K562 (cell line): ENCODE results near the gene UVRAG. TPM values are rescaled to one million over a fixed set of nuclear protein-coding genes. Genes with fewer than 3 reads are reported as not detected.
A peak's percentile ranks its signal among the peaks of the same experiment; 100 is the strongest.

ENCODE experiments used
- ATAC-seq: fragments of 200-7000 bp; cut with Tn5 transposase; 3 replicates; pipeline ENCODE4 v1.9.1; 2020; ENCODE audit warnings: moderate library complexity
- BruUV-seq: library from RNA; stranded (reverse); fragments of 400-500 nt; replicated peaks from 2 replicates; lab custom pipeline; 2021; lab: Mats Ljungman, UMichigan
- CTCF ChIA-PET: fragments of 300-600 bp; formaldehyde crosslinking; extraction: SDS; loops from one replicate; lab custom pipeline; 2021; ENCODE audit warnings: low intra/inter-chr PET ratio; lab: Yijun Ruan, JAX
- POLR2A ChIA-PET: fragments of 300-600, 350-650 bp; sonication (Branson Sonifier 250); formaldehyde crosslinking; extraction: SDS; loops from one replicate; lab custom pipeline; 2021; ENCODE audit warnings: antibody characterized with exemption, inconsistent platforms; lab: Yijun Ruan, JAX
- DNase-seq, 4 experiments: peaks; one replicate each; pipeline versions ENCODE4 v3.0.0 to v3.0.0-alpha.2; 2011 to 2018; ENCODE audit warnings: low spot score in 3 of 4, mixed read lengths in 3 of 4; ENCODE audit errors: extremely low read depth in 1 of 4
- FAIRE-seq: peaks from 2 replicates; lab custom pipeline; 2011; peaks lifted over from hg19 to GRCh38; lab: Jason Lieb, UNC
- H2AFZ ChIP-seq: 2 replicates; pipeline ENCODE4 v1.6.0; 2011; ENCODE audit warnings: low read depth, low read length, control low read depth, inconsistent platforms
- H3K27ac ChIP-seq: fragments of 200-600 bp; 3 replicates; pipeline ENCODE4 v1.8.0; 2011; ENCODE audit warnings: low read depth, mild to moderate bottlenecking, control low read depth, inconsistent platforms, low read length, moderate library complexity, mixed read lengths; ENCODE audit errors: extremely low read depth
- H3K27me3 ChIP-seq, 2 experiments: fragments of 300-600 bp in 1 of 2; 2 replicates in 1 of 2; 3 replicates in 1 of 2; pipeline versions ENCODE4 v1.6.0 to v1.8.0; 2011; ENCODE audit warnings: inconsistent platforms in 2 of 2, low read length in 2 of 2, mild to moderate bottlenecking in 1 of 2, mixed read lengths in 1 of 2, moderate library complexity in 1 of 2; ENCODE audit not compliant: control insufficient read depth in 2 of 2, insufficient read depth in 2 of 2
- H3K36me3 ChIP-seq: fragments of 300-600 bp; 3 replicates; pipeline ENCODE4 v1.8.0; 2011; ENCODE audit warnings: mild to moderate bottlenecking, low read length, inconsistent platforms; ENCODE audit not compliant: control insufficient read depth, insufficient read depth
- H3K4me1 ChIP-seq, 2 experiments: fragments of 200-600 bp in 1 of 2; replicated peaks in 1 of 2; 2 replicates in 1 of 2; 3 replicates in 1 of 2; pipeline versions ENCODE4 v1.5.1 to v1.8.0; 2011; ENCODE audit warnings: inconsistent platforms in 2 of 2, low read length in 2 of 2, mild to moderate bottlenecking in 1 of 2, mixed read lengths in 1 of 2, moderate library complexity in 1 of 2; ENCODE audit not compliant: control insufficient read depth in 2 of 2, insufficient read depth in 2 of 2
- H3K4me2 ChIP-seq: 2 replicates; pipeline ENCODE4 v1.6.1; 2011; ENCODE audit warnings: low read length, control low read depth, inconsistent platforms, mixed read lengths; ENCODE audit not compliant: insufficient read depth
- H3K4me3 ChIP-seq: fragments of 200-600 bp; sonication (generic), shearing (Covaris generic); 2 replicates; pipeline ENCODE4 v1.5.1; 2016; ENCODE audit warnings: control low read depth, inconsistent platforms
- H3K79me2 ChIP-seq: fragments of 200-600 bp; 3 replicates; pipeline ENCODE4 v1.8.0; 2011; ENCODE audit warnings: low read length, inconsistent platforms; ENCODE audit not compliant: control insufficient read depth, insufficient read depth
- H3K9ac ChIP-seq, 2 experiments: 2 replicates each; pipeline versions ENCODE4 v1.6.0 to v1.6.1; 2011; ENCODE audit warnings: low read depth in 2 of 2, low read length in 2 of 2, control low read depth in 1 of 2, inconsistent platforms in 1 of 2, mild to moderate bottlenecking in 1 of 2, mixed read lengths in 1 of 2; ENCODE audit not compliant: insufficient read depth in 1 of 2
- H3K9me1 ChIP-seq: one replicate; pipeline ENCODE4 v1.6.0; 2011; ENCODE audit warnings: inconsistent platforms, mild to moderate bottlenecking, low read length, moderate library complexity; ENCODE audit not compliant: control insufficient read depth, insufficient read depth
- H3K9me3 ChIP-seq: replicated peaks from 2 replicates; pipeline ENCODE4 v1.5.1; 2011; ENCODE audit warnings: low read depth, low read length, inconsistent platforms; ENCODE audit not compliant: control insufficient read depth, insufficient read depth
- H4K20me1 ChIP-seq: replicated peaks from 2 replicates; pipeline ENCODE4 v1.6.1; 2011; ENCODE audit warnings: low read length, inconsistent platforms, mixed read lengths; ENCODE audit not compliant: control insufficient read depth, insufficient read depth
- FOXA3 ChIP-seq, 2 experiments: fragments of 450-650 bp in 1 of 2; sonication (generic) in 1 of 2; formaldehyde crosslinking; IDR thresholded peaks in 1 of 2; conservative IDR thresholded peaks in 1 of 2; 2 replicates each; pipeline versions ENCODE4 v1.4.0 to v1.8.0; 2020 to 2022; ENCODE audit warnings: mild to moderate bottlenecking in 2 of 2, missing genetic modification reagents in 1 of 2
- MED1 ChIP-seq: sonication (generic); formaldehyde crosslinking; IDR thresholded peaks from 2 replicates; pipeline ENCODE4 v1.8.1; 2023; ENCODE audit warnings: missing genetic modification reagents, borderline replicate concordance
- NCOA6 ChIP-seq: fragments of 450-650 bp; IDR thresholded peaks from 2 replicates; pipeline ENCODE4 v1.6.1; 2017; ENCODE audit warnings: mild to moderate bottlenecking
- NFATC3 ChIP-seq: fragments of 450-650 bp; IDR thresholded peaks from 2 replicates; pipeline ENCODE4 v1.6.1; 2017; ENCODE audit warnings: mild to moderate bottlenecking
- POLR3A ChIP-seq: IDR thresholded peaks from 2 replicates; pipeline ENCODE4 v1.6.1; 2011; ENCODE audit warnings: borderline replicate concordance, mild to moderate bottlenecking, moderate library complexity; ENCODE audit not compliant: insufficient read length, insufficient read depth; ENCODE audit errors: extremely low read depth
- PRPF4 ChIP-seq: fragments of 200-400 bp; formaldehyde crosslinking; IDR thresholded peaks from one replicate; pipeline ENCODE4 v1.6.1; 2017; ENCODE audit warnings: low read length, low read depth, mild to moderate bottlenecking; ENCODE audit not compliant: insufficient read depth, poor library complexity, severe bottlenecking
- SIX5 ChIP-seq, 2 experiments: IDR thresholded peaks; 2 replicates each; pipeline ENCODE4 v1.6.1; 2011; ENCODE audit warnings: low read length in 2 of 2, borderline replicate concordance in 1 of 2, low read depth in 1 of 2, mild to moderate bottlenecking in 1 of 2, moderate library complexity in 1 of 2; ENCODE audit not compliant: insufficient read depth in 1 of 2
- TBL1XR1 ChIP-seq, 2 experiments: IDR thresholded peaks; 2 replicates each; pipeline ENCODE4 v1.6.1; 2012; ENCODE audit warnings: improper control_type of control experiment in 2 of 2, low read length in 2 of 2, mild to moderate bottlenecking in 1 of 2
- ZNF316 ChIP-seq: fragments of 450-650 bp; IDR thresholded peaks from 2 replicates; pipeline ENCODE4 v1.6.1; 2016
- WGBS: fragments of 100-300 bp; shearing (Covaris generic); methylation state at CpG from one replicate; pipeline ENCODE4 v1.1.6; 2016; ENCODE audit warnings: low coverage, mixed read lengths; ENCODE audit not compliant: insufficient coverage; ENCODE audit errors: missing lambda C conversion rate; 5-methylcytosine and 5-hydroxymethylcytosine counted together
- in situ Hi-C: fragments of 300-500 bp; cut with MboI; formaldehyde crosslinking; loops from 4 replicates; pipeline ENCODE4 v1.15.0; 2018; ENCODE audit warnings: inconsistent platforms, mixed read lengths
- intact Hi-C: fragments of 100-400 bp; cut with micrococcal nuclease; formaldehyde crosslinking; loops from 2 replicates; pipeline ENCODE4 v1.14.2; 2022
- polyA plus RNA-seq, 8 experiments: library from polyadenylated mRNA; depleted of rRNA in 4 of 8; stranded (reverse) in 5 of 8; unstranded in 3 of 8; fragments of >200 nt; fragmentation: Nextera tagmentation in 2 of 8; fragmentation: Illumina TruSeq in 1 of 8; extraction: Ambion mirVana in 2 of 8; extraction: Trizol in 1 of 8; gene quantifications; 2 replicates each; pipeline versions ENCODE4 v1.2.1 to v1.2.3, GENCODE V29; 2011 to 2014; ENCODE audit warnings: inconsistent platforms in 1 of 8, missing spikeins in 1 of 8
- total RNA-seq, 7 experiments: library from RNA; depleted of rRNA in 6 of 7; stranded (reverse); fragments of >200 nt in 6 of 7; fragmentation: Illumina TruSeq in 2 of 7; extraction: Trizol in 2 of 7; gene quantifications; 2 replicates each; pipeline versions ENCODE4 v1.2.1 to v1.2.3, GENCODE V29; 2011 to 2021; ENCODE audit warnings: low replicate concordance in 1 of 7
- TF ChIP-seq, protein P1 (sequence below): fragments of 450-650 bp; IDR thresholded peaks from 2 replicates; pipeline ENCODE4 v1.6.1; 2016; ENCODE audit warnings: low read depth, mild to moderate bottlenecking, moderate library complexity
- TF ChIP-seq, protein P2 (sequence below): sonication (generic); formaldehyde crosslinking; IDR thresholded peaks from 2 replicates; pipeline ENCODE4 v1.9.0; 2022; ENCODE audit warnings: mild to moderate bottlenecking, missing genetic modification reagents
- TF ChIP-seq, protein P3 (sequence below): sonication (generic); formaldehyde crosslinking; IDR thresholded peaks from 2 replicates; pipeline ENCODE4 v1.8.0; 2023; ENCODE audit warnings: mild to moderate bottlenecking, missing genetic modification reagents
- TF ChIP-seq, protein P4 (sequence below), 2 experiments: IDR thresholded peaks in 1 of 2; conservative IDR thresholded peaks in 1 of 2; 2 replicates each; pipeline ENCODE4 v1.6.1; 2016; ENCODE audit warnings: low read depth in 2 of 2, mild to moderate bottlenecking in 1 of 2, missing compliant biosample characterization in 1 of 2, missing genetic modification characterization in 1 of 2, moderate library complexity in 1 of 2

Gene UVRAG
- total and polyA plus RNA-seq, 9 of the 15 experiments (the other 6 are each of a cell fraction or from before 2014, with no cell fraction given), result 3.1 to 17.8 (median 12.4) TPM

DNA sequence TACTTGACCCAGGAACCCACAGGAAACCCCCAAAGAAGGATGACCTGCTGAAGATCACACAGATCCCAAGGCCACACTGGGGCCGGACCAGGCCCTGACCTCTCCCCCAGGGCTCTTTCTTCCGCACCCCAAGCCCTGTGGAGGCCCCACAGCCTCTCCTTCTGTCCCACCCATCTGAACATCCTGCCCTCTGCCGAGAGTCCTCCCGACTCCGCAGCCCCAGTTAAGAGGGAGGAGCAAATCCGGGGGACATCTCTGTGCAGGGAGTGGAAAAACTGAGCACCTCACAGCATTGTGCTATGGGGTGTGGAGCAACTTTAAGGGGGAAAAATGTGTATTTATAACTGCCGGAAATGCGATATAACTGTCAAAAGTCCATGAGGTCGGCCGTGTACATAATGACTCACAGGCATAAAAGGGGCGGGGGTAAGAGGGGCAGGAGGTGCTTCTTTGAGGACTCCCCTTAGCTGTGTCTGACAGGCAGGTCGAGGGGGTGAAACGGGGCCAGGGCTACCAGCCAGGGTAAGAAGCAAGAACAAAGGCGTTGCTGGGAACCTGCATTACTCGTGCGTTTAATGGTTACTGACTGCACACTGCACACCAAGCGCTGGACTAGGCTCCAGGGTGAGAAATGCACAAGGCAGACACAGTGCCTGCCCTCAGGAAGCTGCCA lies 334.1 kb downstream of the UVRAG start:
- CTCF ChIA-PET, result interaction anchor here (0.6 kb wide), 1 partner anchor 451 kb away, joined by 3 read pairs; no protein-coding TSS in a partner anchor
- Histone ChIP-seq H4K20me1 (no peaks in the 10 kb centered on the region), H3K4me2 (no peak overlapping the region), H3K9me1 (no peaks in the 10 kb centered on the region), H3K9ac (no peak overlapping the region), H3K4me3 (no peak overlapping the region), H3K36me3 (no peaks in the 10 kb centered on the region), H3K4me1 (peaks cover 12 to 16% of the 10 kb centered on the region in 2 experiments), H3K9me3 (no peaks in the 10 kb centered on the region), H3K27me3 (no peaks in the 10 kb centered on the region; a peak in 2 of 5 replicates), H3K27ac (no peak overlapping the region), H2AFZ (no peak overlapping the region), H3K79me2 (no peaks in the 10 kb centered on the region)
- in situ Hi-C loops (loop anchor here (5.0 kb wide), 1 partner anchor 247 kb away; no protein-coding TSS in a partner anchor), intact Hi-C loops (no loop called here)
- ATAC-seq, result no peak
- POLR2A ChIA-PET, result interaction anchor here (1.0 kb wide), 1 partner anchor 12 kb away, joined by 4 read pairs; no protein-coding TSS in a partner anchor
- FAIRE-seq, result no peak
- WGBS, result 48% methylated on average over 17 of the region's 17 CpGs
- BruUV-seq, result no TSS peak
- DNase-seq, result peak in 1 of 4 experiments; percentile 16
- TF ChIP-seq MED1 (CRISPR knock-in tag), result no peak
- TF ChIP-seq, protein P1, sequence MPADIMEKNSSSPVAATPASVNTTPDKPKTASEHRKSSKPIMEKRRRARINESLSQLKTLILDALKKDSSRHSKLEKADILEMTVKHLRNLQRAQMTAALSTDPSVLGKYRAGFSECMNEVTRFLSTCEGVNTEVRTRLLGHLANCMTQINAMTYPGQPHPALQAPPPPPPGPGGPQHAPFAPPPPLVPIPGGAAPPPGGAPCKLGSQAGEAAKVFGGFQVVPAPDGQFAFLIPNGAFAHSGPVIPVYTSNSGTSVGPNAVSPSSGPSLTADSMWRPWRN, result no peak
- TF ChIP-seq, protein P2, sequence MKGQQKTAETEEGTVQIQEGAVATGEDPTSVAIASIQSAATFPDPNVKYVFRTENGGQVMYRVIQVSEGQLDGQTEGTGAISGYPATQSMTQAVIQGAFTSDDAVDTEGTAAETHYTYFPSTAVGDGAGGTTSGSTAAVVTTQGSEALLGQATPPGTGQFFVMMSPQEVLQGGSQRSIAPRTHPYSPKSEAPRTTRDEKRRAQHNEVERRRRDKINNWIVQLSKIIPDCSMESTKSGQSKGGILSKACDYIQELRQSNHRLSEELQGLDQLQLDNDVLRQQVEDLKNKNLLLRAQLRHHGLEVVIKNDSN, result no peak
- TF ChIP-seq POLR3A, result no peak
- TF ChIP-seq, protein P3, sequence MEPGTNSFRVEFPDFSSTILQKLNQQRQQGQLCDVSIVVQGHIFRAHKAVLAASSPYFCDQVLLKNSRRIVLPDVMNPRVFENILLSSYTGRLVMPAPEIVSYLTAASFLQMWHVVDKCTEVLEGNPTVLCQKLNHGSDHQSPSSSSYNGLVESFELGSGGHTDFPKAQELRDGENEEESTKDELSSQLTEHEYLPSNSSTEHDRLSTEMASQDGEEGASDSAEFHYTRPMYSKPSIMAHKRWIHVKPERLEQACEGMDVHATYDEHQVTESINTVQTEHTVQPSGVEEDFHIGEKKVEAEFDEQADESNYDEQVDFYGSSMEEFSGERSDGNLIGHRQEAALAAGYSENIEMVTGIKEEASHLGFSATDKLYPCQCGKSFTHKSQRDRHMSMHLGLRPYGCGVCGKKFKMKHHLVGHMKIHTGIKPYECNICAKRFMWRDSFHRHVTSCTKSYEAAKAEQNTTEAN, result no peak
- TF ChIP-seq, protein P4, sequence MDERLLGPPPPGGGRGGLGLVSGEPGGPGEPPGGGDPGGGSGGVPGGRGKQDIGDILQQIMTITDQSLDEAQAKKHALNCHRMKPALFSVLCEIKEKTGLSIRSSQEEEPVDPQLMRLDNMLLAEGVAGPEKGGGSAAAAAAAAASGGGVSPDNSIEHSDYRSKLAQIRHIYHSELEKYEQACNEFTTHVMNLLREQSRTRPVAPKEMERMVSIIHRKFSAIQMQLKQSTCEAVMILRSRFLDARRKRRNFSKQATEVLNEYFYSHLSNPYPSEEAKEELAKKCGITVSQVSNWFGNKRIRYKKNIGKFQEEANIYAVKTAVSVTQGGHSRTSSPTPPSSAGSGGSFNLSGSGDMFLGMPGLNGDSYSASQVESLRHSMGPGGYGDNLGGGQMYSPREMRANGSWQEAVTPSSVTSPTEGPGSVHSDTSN (CRISPR knock-in tag; IDR thresholded peaks at IDR 0.05; ENCODE audit: low read depth), result no peak
- TF ChIP-seq, protein P4 (tag; conservative IDR thresholded peaks at IDR 0.05; ENCODE audit: low read depth), result no peak
- TF ChIP-seq FOXA3 (CRISPR knock-in tag; conservative IDR thresholded peaks at IDR 0.05 in 1 of 2, IDR thresholded peaks at IDR 0.05 in 1 of 2), result peak in 1 of 2 experiments; percentile 87; a peak in 1 of 4 replicates
- no peak for TF ChIP-seq NFATC3
- TF ChIP-seq SIX5 (IDR thresholded peaks at IDR 0.05; ENCODE audit: borderline replicate concordance in 1 of 2, insufficient read depth in 1 of 2, low read depth in 1 of 2, low read length in 2 of 2), result no peak
- TF ChIP-seq NCOA6, result no peak
- TF ChIP-seq TBL1XR1 (IDR thresholded peaks at IDR 0.05; ENCODE audit: low read length in 2 of 2), result no peak
- TF ChIP-seq ZNF316, result peak; percentile 48; the same call in 1 of the 2 replicates
- TF ChIP-seq PRPF4, result no peak
